RWPE1 (cell line): ENCODE measurements around the gene PARP6.
"Not testable (repeated sequence)": the region's sequence is repeated elsewhere in the genome, so short reads cannot be mapped to it uniquely, and the experiment has no call there.

Experiments
- CTCF ChIA-PET: fragments of 350-600 bp; sonication (Branson Sonifier 250); formaldehyde crosslinking; extraction: SDS; loops from one replicate; lab custom pipeline; 2021; lab: Yijun Ruan, JAX
- POLR2A ChIA-PET: fragments of 400-600 bp; formaldehyde crosslinking; extraction: SDS; loops from one replicate; lab custom pipeline; 2020; ENCODE audit warnings: antibody characterized with exemption; ENCODE audit not compliant: low non-redundant PET; lab: Yijun Ruan, JAX
- DNase-seq: peaks from one replicate; pipeline ENCODE4 v3.0.0; 2012; ENCODE audit warnings: low spot score
- H3K27ac ChIP-seq: fragments of 450-650 bp; 2 replicates; pipeline ENCODE4 v1.5.1; 2017
- CTCF ChIP-seq: fragments of 450-650 bp; conservative IDR thresholded peaks from 2 replicates; pipeline ENCODE4 v1.5.1; 2017; ENCODE audit warnings: low read depth, mild to moderate bottlenecking

PARP6 gene

GRCh38 chr15:72281713-72282112 lies 9.4 kb upstream of the PARP6 start:
- DNase-seq: no peak
- no peak overlapping the region for H3K27ac ChIP-seq
- POLR2A ChIA-PET: no interaction called here
- CTCF ChIA-PET: no interaction called here
- TF ChIP-seq CTCF: no peak

GRCh38 chr15:72280751-72281150 lies 8.4 kb upstream of the PARP6 start:
- DNase-seq: no peak
- no peak for TF ChIP-seq CTCF
- ChIA-PET POLR2A (no interaction called here), CTCF (no interaction called here)
- no peak overlapping the region for H3K27ac ChIP-seq

GRCh38 chr15:72278737-72279136 lies 6.4 kb upstream of the PARP6 start:
- ChIA-PET CTCF (no interaction called here), POLR2A (no interaction called here)
- no peak for DNase-seq
- TF ChIP-seq CTCF: no peak
- H3K27ac ChIP-seq: no peak overlapping the region

- DNase-seq: no peak
- CTCF ChIA-PET: interaction anchor here (0.7 kb wide), 1 partner anchor 395 kb away, joined by 3 read pairs; no protein-coding TSS in a partner anchor
- no peak for TF ChIP-seq CTCF
- POLR2A ChIA-PET: no interaction called here
- H3K27ac ChIP-seq: no peak overlapping the region
These were observed 4.0 kb upstream of the PARP6 start for GRCh38 chr15:72276326-72276700.

GRCh38 chr15:72275635-72276325 lies 3.4 kb upstream of the PARP6 start:
- DNase-seq, POLR2A ChIA-PET, H3K27ac ChIP-seq: not testable (repeated sequence)
- CTCF ChIA-PET: interaction anchor here (0.7 to 1.4 kb wide), 2 partner anchors 10 to 395 kb away, joined by 3 to 5 read pairs; no protein-coding TSS in a partner anchor

GRCh38 chr15:72272997-72273352 lies 621 bp upstream of the PARP6 start:
- peak overlapping the region; percentile 82 for H3K27ac ChIP-seq
- POLR2A ChIA-PET: interaction anchor here (0.6 kb wide), 1 partner anchor 80 kb away, joined by 4 read pairs; no protein-coding TSS in a partner anchor
- TF ChIP-seq CTCF: peak; percentile 30
- CTCF ChIA-PET: interaction anchor here (0.6 to 1.0 kb wide), 2 partner anchors 33 to 46 kb away, joined by 4 read pairs; no protein-coding TSS in a partner anchor
- no peak for DNase-seq

- CTCF ChIA-PET: no interaction called here
- peak overlapping the region; percentile 82 for H3K27ac ChIP-seq
- POLR2A ChIA-PET: no interaction called here
- peak; percentile 46 for DNase-seq
- no peak for TF ChIP-seq CTCF
These were observed 500 bp downstream of the PARP6 start for GRCh38 chr15:72271895-72272212.
